Measurements from ENCODE around the gene ZC3H11A. TPM values are rescaled to one million over a fixed set of nuclear protein-coding genes. Genes with fewer than 3 reads are reported as not detected.

ZC3H11A gene
- total RNA-seq, 1 experiment from 2014 or later: 75.2 TPM

DNA sequence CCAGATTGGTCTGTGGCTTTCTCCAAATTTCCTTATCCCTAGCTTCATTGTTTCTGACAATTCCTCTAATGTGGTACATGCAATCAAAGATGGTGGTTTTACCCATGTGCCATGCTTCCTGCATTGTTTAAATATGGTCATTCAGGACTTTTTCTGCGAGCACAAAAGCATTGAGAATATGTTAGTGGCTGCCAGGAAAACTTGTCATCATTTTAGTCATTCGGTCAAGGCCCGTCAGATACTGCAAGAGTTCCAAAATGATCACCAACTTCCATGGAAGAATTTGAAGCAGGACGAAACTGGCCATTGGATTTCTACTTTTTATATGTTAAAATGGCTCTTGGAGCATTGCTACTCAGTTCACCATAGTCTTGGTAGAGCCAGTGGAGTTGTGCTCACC lies 3.7 kb downstream of the ZC3H11A start:
- DNase-seq (ENCODE audit: low spot score) (no peak), ATAC-seq (no peak)
- ChIA-PET CTCF (no interaction called here), POLR2A (no interaction called here)
- no peak overlapping the region for H3K4me3 Mint-ChIP-seq
- H3K4me1 Mint-ChIP-seq: peaks cover 44% of the 10 kb centered on the region
- peaks cover 26% of the 10 kb centered on the region for H3K9me3 Mint-ChIP-seq
- peaks cover 53% of the 10 kb centered on the region for H3K36me3 Mint-ChIP-seq
- TF ChIP-seq, protein P1, sequence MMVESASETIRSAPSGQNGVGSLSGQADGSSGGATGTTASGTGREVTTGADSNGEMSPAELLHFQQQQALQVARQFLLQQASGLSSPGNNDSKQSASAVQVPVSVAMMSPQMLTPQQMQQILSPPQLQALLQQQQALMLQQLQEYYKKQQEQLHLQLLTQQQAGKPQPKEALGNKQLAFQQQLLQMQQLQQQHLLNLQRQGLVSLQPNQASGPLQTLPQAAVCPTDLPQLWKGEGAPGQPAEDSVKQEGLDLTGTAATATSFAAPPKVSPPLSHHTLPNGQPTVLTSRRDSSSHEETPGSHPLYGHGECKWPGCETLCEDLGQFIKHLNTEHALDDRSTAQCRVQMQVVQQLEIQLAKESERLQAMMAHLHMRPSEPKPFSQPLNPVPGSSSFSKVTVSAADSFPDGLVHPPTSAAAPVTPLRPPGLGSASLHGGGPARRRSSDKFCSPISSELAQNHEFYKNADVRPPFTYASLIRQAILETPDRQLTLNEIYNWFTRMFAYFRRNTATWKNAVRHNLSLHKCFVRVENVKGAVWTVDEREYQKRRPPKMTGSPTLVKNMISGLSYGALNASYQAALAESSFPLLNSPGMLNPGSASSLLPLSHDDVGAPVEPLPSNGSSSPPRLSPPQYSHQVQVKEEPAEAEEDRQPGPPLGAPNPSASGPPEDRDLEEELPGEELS (CRISPR knock-in tag; IDR thresholded peaks at IDR 0.05): no peak
- no peak for TF ChIP-seq FOXK1 (CRISPR knock-in tag; IDR thresholded peaks at IDR 0.05)
- TF ChIP-seq TEAD4 (CRISPR knock-in tag; IDR thresholded peaks at IDR 0.05): no peak
- H3K27ac Mint-ChIP-seq: peak overlapping the region; percentile 53; the same call in 1 of the 2 replicates
- no peaks in the 10 kb centered on the region; the same call in 1 of the 2 replicates for H3K27me3 Mint-ChIP-seq (ENCODE audit: low read depth)

DNA sequence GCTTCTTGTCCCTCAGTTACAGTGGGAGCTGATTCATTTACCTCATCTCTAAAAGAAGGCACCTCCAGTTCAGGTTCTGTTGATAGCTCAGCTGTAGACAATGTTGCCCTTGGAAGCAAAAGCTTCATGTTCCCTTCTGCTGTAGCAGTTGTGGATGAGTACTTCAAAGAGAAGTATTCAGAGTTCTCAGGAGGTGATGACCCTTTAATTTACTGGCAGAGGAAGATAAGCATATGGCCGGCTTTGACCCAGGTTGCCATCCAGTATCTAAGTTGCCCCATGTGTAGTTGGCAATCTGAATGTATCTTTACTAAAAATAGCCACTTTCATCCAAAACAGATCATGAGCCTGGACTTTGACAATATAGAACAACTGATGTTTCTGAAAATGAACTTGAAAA lies 4.5 kb downstream of the ZC3H11A start:
- ATAC-seq (no peak), DNase-seq (ENCODE audit: low spot score) (no peak)
- H3K4me1 Mint-ChIP-seq: peaks cover 41% of the 10 kb centered on the region
- no peak for TF ChIP-seq SMAD3 (CRISPR knock-in tag; IDR thresholded peaks at IDR 0.05; ENCODE audit: borderline replicate concordance)
- TF ChIP-seq, protein P1 (CRISPR knock-in tag; IDR thresholded peaks at IDR 0.05): no peak
- no peak for TF ChIP-seq RORB (CRISPR knock-in tag; IDR thresholded peaks at IDR 0.05)
- TF ChIP-seq NFATC4 (CRISPR knock-in tag; IDR thresholded peaks at IDR 0.05): no peak
- TF ChIP-seq ZNF317 (CRISPR knock-in tag; IDR thresholded peaks at IDR 0.05; ENCODE audit: borderline replicate concordance, low read depth): no peak
- TF ChIP-seq NR1H2 (CRISPR knock-in tag; IDR thresholded peaks at IDR 0.05): no peak
- TF ChIP-seq ZNF416 (CRISPR knock-in tag; IDR thresholded peaks at IDR 0.05): no peak
- TF ChIP-seq, protein P2, sequence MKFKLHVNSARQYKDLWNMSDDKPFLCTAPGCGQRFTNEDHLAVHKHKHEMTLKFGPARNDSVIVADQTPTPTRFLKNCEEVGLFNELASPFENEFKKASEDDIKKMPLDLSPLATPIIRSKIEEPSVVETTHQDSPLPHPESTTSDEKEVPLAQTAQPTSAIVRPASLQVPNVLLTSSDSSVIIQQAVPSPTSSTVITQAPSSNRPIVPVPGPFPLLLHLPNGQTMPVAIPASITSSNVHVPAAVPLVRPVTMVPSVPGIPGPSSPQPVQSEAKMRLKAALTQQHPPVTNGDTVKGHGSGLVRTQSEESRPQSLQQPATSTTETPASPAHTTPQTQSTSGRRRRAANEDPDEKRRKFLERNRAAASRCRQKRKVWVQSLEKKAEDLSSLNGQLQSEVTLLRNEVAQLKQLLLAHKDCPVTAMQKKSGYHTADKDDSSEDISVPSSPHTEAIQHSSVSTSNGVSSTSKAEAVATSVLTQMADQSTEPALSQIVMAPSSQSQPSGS (CRISPR knock-in tag; IDR thresholded peaks at IDR 0.05; ENCODE audit: borderline replicate concordance, low read depth): no peak
- TF ChIP-seq, protein P3, sequence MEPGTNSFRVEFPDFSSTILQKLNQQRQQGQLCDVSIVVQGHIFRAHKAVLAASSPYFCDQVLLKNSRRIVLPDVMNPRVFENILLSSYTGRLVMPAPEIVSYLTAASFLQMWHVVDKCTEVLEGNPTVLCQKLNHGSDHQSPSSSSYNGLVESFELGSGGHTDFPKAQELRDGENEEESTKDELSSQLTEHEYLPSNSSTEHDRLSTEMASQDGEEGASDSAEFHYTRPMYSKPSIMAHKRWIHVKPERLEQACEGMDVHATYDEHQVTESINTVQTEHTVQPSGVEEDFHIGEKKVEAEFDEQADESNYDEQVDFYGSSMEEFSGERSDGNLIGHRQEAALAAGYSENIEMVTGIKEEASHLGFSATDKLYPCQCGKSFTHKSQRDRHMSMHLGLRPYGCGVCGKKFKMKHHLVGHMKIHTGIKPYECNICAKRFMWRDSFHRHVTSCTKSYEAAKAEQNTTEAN (CRISPR knock-in tag; IDR thresholded peaks at IDR 0.05): no peak
- no peak for TF ChIP-seq NR2C2 (CRISPR knock-in tag; IDR thresholded peaks at IDR 0.05)
- TF ChIP-seq NFYB (CRISPR knock-in tag; conservative IDR thresholded peaks at IDR 0.05; ENCODE audit: low read depth): no peak
- no peak for TF ChIP-seq JUN (CRISPR knock-in tag; IDR thresholded peaks at IDR 0.05)
- TF ChIP-seq MXD4 (CRISPR knock-in tag; IDR thresholded peaks at IDR 0.05; ENCODE audit: borderline replicate concordance): no peak
- TF ChIP-seq, protein P4, sequence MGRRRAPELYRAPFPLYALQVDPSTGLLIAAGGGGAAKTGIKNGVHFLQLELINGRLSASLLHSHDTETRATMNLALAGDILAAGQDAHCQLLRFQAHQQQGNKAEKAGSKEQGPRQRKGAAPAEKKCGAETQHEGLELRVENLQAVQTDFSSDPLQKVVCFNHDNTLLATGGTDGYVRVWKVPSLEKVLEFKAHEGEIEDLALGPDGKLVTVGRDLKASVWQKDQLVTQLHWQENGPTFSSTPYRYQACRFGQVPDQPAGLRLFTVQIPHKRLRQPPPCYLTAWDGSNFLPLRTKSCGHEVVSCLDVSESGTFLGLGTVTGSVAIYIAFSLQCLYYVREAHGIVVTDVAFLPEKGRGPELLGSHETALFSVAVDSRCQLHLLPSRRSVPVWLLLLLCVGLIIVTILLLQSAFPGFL (CRISPR knock-in tag; IDR thresholded peaks at IDR 0.05; ENCODE audit: borderline replicate concordance): no peak
- no peak for TF ChIP-seq NR3C1 (CRISPR knock-in tag; conservative IDR thresholded peaks at IDR 0.05; ENCODE audit: low read depth)
- TF ChIP-seq, protein P5, sequence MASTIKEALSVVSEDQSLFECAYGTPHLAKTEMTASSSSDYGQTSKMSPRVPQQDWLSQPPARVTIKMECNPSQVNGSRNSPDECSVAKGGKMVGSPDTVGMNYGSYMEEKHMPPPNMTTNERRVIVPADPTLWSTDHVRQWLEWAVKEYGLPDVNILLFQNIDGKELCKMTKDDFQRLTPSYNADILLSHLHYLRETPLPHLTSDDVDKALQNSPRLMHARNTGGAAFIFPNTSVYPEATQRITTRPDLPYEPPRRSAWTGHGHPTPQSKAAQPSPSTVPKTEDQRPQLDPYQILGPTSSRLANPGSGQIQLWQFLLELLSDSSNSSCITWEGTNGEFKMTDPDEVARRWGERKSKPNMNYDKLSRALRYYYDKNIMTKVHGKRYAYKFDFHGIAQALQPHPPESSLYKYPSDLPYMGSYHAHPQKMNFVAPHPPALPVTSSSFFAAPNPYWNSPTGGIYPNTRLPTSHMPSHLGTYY (CRISPR knock-in tag; IDR thresholded peaks at IDR 0.05): no peak
- no peak for TF ChIP-seq JAZF1 (CRISPR knock-in tag; IDR thresholded peaks at IDR 0.05)
- no peak for TF ChIP-seq TEAD1 (CRISPR knock-in tag; IDR thresholded peaks at IDR 0.05)
- no peak for TF ChIP-seq ZNF219 (CRISPR knock-in tag; IDR thresholded peaks at IDR 0.05; ENCODE audit: borderline replicate concordance)
- H3K9me3 Mint-ChIP-seq: peaks cover 26% of the 10 kb centered on the region
- CTCF ChIA-PET: no interaction called here
- no peaks in the 10 kb centered on the region; the same call in 1 of the 2 replicates for H3K27me3 Mint-ChIP-seq (ENCODE audit: low read depth)
- no peak overlapping the region for H3K27ac Mint-ChIP-seq
- peaks cover 58% of the 10 kb centered on the region for H3K36me3 Mint-ChIP-seq
- POLR2A ChIA-PET: no interaction called here
- H3K4me3 Mint-ChIP-seq: no peak overlapping the region

Measured in WTC11 (cell line).